GM21529 (cell line): Measurements from ENCODE around the gene UBL3.

Experiments used
- ATAC-seq: cut with Tn5 transposase; IDR thresholded peaks from one replicate; pipeline ENCODE4 v1.9.1; 2021; ENCODE audit not compliant: unreplicated experiment

The UBL3 gene

DNA sequence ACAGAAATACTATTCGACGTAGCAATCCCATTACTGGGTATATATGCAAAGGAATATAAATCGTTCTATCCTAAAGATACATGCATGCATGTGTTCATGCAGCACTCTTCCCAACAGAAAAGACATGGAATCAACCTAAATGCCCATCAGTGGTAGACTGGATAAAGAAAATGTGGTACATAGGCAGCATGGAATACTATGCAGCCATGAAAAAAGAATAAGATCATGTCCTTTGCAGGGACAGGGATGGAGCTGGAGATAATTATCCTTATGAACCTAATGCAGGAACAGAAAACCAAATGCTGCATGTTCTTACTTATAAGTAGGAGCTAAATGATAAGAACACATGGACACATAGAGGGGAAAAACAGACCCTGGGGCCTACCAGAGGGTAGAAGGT, 89.3 kb downstream of the UBL3 start:
- no peak for ATAC-seq

DNA sequence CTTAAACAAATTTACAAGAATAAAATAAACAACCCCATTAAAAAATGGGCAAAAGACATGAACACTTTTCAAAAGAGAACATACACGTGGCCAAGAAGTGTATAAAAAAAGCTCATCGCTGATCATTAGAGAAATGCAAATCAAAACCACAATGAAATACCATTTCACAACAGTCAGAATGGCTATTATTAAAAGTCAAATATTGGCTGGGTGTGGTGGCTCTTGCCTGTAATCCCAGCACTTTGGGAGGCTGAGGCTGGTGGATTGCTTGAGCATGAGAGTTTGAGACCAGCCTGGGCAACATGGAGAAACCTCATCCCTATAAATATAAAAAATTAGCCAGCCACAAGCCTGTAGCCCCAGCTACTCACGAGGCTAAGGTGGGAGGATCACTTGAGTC, 89.9 kb downstream of the UBL3 start:
- ATAC-seq: no peak

DNA sequence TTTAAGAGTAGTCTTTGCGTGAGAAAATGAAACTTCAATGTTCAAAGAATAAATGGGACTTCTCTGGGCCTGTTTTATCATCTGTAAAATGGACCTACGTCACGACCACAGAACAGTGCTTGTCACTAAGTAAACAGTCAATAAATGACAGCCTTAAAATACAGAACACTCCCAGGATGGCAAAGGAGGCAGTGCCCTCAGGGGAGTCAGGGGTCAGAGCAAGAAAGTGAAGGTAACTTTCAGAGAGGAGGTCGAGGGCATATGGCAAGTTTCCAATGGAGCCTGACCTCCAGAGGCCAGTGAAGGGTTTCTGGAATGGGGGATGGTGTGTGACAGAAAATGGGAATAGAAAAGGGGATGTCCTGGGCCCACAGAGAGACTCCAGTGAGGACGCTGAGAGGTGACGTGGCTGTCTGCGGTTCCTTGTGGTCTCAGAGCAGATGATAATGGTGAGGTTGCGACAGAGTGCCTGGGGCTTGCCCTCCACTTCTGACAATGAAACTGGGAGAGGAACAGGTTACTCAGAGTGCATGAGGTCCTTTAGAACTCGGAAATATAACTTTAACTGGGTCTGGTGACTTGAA, 91.8 kb downstream of the UBL3 start:
- peak; percentile 95 for ATAC-seq

DNA sequence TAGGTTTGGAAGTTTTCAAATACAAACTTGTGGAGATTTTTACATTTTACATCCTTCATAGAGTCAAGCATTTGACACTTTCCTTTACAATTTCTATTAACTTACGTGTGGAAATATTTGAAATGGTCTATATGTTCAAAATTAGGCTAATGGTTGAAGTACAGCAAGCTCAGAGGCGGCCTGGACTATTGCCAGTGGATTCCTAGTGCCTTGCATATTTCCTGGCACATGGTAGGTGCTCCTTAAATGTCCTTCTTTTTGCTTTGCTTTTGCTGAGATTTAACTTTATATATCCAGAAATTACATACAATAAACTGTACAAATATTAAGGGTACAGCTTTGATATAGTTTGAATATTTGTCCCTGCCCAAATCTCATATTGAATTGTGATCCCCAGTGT, 93.9 kb downstream of the UBL3 start:
- no peak for ATAC-seq

DNA sequence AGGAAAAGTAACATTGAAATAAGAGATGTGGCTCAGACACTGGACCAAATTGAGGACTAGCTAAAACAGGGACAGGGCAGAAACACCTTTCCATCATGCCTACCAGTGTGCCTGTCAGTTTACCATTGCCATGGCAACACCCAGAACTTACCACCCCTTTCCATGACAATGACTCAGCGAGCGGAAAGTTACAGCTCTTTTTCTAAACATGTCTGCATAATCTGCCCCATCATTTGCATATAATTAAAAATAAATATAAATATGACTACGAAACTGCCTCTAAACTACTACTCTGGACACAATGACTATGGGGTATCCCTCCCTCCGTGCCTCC, 96.0 kb downstream of the UBL3 start:
- no peak for ATAC-seq

DNA sequence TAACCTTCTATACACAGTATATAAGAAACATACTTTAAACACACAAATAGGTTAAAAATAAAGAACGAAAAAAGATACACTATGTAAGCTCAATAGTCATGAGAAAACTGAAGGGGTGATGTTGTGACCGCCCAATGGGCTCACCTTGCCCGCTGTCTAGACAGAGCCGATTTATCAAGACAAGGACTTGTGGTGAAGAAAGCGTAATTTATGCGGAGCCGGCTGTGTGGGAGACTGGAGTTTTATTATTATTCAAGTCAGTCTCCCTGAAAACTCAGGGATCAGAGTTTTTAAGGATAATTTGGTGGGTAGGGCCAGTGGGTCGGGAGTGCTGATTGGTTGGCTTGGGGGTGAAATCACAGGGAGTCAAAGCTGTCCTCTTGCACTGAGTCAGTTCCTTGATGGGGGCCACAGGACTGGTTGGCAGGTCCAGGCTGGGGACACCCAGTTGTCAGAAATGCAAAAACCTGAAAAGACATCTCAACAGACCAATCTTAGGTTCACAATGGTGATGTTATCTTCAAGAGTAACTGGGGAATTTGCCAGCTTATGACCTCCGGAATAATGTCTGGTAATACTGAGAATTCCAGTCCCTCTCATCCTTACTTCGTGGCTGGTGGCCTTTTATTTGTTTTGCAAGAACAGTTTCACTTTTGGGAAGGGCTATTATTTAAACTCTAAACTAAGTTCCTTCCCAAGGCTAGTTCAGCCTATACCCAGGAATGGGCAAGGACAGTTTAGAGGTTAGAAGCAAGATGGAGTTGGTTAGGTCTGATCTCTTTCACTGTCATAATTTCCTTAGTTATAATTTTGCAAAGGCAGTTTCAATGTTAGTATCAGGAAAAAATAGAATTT, 96.6 kb downstream of the UBL3 start:
- ATAC-seq: no peak

DNA sequence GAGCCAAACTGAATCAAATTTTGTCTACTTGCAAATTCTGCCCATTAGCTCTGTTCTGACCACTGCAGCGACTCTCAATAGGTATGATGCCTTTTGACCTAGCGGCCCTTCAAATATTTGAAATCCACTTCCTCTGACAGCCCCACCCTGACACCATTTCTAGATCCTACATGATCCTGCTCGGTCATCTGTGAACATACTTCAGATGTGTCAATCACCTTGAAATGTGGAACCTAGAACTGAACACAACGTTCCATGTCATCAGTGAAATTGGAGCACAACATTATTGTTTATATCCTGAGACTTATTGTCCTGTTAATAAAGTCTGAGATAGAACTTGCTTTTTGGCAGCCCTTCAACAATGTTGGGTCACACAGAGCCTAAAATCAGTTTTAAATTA, 98.2 kb downstream of the UBL3 start:
- no peak for ATAC-seq

DNA sequence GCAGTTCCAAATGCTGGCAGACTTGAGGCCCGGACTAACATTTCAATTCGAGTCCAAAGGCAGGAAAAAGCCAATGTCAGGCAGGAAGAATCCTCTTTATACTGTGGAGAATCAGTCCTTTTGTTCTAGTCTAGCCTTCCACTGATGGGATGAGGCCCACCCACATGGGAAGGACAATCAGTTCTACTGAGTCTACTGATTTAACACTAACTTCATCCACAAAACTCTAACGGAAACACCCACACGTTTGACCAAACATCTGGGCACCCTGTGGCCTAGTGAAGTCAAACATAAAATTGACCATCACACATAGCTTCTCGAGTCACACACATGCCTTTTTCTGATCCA, 100.3 kb downstream of the UBL3 start:
- ATAC-seq: no peak

DNA sequence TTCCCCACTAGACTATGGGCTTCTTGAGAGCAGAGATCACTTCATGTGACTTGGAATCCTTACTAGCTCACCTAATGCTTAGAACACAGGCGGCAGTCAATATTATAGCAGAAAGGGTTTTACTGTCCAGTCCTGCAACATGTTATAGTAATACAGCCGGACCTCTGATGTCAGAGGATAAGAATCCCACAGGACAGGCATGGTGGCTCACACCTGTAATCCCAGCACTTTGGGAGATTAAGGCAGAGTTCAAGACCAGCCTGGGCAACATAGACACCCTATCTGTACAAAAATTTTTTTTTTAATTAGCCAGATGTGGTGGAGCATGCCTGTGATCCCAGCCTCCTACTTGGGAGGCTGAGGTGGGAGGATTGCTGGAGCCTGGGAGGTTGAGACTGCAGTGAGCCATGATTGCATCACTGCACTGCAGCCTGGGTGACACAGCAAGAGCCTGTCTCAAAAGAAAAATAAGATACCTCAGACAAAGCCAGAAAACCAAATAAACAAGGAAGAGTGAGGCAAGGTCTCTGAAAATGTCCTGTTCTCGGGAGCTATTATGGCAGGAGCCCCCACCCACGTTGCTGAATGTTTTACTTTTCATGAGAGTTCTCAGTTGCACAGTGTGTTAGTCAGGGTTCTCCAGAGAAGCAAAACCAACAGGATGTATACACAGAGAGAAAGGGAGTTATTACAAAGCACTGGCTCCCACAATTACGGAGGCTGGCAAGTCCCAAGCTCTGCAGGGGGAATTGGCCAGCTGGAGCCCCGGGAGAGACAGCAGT, 100.8 kb downstream of the UBL3 start:
- ATAC-seq: no peak

DNA sequence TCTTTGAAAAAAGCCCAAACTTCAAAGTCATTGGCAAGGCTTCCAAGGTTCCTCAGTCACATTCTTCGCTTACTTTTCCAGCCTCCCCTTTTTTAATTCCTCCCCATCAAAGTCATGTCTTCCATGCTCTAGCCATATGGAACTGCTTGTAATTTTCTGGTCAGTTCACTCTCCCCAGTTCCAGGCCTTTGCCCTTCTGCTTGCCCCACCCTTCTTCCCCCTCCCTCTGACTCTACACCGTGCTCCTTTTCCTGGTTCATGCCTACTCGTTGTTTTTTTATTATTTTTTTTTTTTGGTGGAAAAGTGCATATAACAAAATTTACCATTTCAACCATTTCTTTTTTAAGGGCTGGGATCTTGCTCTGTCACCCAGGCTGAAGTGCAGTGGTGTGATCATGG, 102.3 kb downstream of the UBL3 start:
- no peak for ATAC-seq

DNA sequence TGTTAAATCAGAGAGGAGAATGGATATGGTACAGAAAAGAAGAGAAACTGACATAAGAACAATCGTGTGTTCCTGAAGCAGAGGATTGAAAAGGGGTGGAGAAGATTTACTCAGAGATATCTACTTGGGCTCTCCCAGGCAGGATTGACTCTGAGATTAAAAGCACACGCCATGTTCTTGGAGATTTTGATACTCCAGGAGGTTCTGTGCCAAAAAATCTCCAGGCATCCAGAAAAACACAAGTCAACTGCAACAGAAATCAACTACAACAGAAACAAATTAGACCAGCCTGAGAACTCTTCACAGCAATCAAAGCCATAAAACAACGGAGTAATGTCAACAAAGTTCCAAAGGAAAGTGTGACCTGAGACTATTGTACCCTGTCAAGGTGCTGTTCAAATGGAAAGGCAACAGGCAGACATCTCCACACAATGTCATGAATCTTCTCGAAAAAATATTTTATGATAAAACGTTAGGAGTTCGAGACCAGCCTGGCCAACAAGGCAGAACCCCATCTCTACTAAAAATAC, 104.2 kb downstream of the UBL3 start:
- no peak for ATAC-seq

DNA sequence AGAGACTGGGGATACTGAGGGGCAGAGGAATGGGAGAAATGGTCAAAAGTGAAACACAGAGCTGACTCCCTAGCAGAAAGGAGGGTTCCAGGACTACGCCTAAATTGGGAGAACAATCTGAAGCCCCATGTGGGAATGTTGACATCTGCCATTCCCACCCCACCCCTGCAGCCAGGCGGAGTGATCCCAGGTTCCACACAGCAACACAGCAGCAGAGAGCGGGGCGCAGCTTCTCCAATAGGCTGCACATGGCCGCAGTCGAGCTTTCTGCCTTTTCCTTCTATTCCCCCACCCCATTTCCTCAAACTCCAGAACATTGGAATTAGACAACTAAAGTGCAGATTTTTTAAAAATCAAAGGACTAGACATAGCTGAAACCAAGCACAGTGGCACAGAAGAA, 104.7 kb downstream of the UBL3 start:
- no peak for ATAC-seq

DNA sequence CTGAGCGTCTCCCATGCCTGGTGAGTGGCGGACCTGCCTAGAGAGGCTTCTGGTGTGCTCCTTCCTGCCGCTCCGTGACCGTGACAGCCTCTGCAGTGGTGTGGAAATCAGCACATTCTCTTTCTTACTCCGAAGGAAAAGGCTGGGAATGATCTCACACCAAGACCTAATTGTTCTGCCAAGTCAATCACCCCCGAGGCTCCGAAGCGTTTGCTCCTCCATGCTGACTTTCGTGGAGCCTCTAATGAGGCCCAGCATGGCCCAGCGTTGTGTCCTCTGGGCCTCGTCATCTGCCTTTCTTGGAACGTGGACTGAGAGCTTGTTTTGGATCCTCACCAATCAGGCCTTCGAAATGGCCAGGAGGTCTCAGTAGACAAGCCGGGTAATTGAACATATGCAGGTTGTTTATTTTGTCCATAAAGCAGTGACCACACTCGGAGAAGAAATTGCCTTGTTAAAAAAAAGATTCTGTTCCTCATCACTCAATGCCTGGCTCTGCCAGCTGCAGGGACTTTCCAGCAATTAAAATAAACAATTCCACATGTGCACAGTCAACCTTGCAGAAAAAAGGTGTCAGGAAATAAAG, 107.1 kb downstream of the UBL3 start:
- ATAC-seq: no peak

DNA sequence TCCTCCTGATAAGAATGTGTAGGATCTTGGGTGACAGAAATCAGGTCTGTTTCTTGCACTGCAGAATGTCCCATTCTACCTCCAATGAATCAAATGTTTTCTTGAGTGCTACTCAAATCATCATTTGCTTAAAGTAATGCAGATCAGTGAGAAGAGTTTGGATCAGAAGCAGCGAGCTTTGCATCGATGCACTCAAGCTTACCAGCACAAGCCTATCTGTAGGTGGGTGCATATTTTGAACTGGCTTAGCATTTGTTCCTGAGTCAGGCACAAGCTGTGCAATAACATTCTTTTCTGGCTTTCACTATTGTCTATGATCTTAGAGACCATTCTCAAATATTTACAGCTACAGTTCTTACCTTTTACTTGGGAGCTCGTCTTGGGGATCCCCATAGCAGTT, 109.5 kb downstream of the UBL3 start:
- ATAC-seq: no peak

DNA sequence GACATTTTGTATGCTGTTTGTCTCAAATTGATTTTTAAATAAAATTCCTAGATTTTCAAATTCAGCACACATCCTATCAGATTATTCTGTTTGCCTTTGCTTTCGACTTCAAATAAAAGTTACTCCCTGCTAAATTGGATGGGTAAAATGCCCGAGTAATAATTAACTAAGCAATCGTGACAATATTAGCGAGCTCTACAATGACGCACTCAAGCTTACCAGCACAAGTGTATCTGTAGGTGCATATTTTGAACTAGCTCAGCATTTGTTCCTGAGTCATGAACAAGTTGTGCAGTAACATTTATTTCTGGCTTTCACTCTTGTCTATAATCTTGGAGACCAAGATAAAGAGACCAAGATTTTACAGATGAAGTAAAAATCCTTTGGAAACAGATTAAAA, 113.4 kb downstream of the UBL3 start:
- no peak for ATAC-seq

DNA sequence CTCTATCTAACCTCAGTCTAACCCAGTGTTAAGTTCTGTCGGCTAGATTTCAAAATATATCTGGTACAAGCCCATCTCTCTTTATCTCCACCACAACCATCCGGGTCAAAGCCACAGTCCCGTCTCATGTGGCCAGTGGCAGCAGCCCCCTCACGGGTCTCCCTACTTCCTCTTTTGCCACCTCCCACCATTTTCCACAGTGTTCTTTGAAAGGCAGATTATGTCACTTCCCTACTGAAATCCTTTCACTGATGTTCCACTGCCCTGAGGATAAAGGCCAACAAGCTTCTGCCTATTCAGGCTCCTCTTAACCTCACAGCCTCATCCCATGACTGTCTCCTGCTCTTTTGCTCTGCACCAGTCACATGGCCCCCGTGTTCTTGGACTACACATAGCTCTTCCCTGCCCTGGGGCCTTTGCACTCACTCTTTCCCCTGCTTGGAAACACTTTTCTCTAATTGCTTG, 117.2 kb downstream of the UBL3 start:
- ATAC-seq: no peak

DNA sequence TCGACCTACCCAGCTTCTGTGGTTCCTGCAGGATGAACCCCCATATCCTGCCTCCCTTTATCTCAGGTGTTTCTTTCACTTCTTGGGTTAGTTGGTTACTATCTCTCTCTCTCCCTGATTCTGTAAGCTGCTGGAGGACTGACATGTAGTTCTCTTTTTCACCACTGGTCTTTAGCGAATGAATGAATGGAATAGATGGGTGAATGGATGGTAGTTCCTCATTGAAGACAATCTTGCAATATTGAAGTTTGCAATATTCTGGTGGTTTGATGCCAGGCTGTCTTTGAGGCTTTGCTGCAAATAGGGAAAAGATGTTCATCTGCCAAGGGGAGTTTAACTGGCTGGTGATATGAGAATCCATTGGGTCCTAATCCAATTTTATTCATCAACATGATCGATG, 120.2 kb downstream of the UBL3 start:
- no peak for ATAC-seq

DNA sequence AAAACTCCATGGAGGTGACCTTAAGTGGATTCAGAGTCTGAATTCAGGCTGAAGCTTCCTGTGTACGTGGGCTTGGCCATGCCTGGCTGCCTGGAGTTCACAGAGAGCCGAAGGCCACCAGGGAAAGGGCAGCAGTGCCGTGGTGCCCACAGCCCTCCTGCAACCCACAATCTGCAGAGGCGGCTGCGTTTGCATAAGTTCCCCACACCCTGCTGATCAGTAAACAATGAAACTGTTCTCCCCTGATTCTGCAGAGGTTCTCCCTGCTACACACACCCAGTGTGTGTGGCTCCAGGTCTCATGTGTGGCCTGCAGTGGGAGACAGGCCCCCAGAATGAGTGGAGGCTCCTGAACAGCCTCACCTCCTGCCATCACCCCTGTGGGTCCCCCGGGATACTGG, 128.0 kb downstream of the UBL3 start:
- no peak for ATAC-seq

DNA sequence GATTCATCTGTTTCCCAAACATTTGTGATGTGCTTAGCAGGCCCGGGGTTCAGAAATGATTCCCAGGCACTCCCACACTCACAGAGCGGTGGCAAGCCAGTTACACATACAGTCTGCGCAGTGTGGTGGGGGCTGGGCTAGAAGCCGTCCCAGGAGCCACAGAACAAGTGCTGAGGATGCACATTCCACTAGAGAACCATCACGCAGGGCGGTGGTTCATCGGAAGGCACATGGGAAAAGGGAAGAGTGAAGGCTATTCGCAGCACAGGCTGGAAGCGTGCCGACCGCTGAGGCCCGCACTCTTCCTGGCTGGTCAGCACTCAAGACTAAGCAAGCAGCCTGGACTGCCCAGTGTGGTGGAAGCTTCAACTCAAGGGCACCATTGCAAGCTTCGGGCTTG, 128.7 kb downstream of the UBL3 start:
- no peak for ATAC-seq

DNA sequence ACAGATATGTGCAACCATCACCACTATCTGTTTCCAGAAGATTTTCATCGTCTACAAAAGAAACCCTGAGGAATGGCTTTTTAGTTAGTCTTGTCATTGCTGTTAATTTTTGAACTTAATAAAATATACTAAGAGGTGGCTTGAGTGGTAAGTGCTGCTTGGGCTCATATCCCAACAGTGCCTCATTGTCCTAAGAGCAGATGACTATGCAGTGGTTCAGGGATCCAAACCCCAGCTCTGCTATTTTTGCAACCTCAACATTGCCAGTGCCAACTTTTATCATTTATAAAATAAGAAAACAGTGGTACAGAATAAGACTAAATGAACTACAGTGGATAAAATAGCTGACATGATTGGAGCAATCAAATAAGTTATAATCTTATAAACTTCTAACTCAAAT, 131.7 kb downstream of the UBL3 start:
- no peak for ATAC-seq

DNA sequence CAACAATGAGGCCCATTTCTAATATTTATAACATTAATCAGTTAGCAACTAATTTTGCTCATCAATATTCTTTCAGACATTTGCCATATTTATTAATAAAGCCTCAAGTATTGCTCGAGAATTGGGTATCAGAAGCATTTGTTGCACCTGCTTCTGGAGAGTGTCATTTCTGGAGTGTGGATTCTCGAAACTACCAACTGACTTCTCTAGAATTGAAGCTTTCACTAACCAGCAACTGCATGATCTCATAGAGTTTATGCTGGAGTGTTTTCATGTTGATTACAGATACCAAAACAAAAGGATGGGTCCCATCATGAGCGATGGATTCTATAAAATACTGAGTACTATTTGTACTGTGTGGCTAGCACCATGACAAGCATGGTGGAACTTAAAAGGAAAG, 133.9 kb downstream of the UBL3 start:
- ATAC-seq: no peak
